GM12878 (cell line): ENCODE data around the gene MMP14. TPM values are rescaled to one million over a fixed set of nuclear protein-coding genes. Genes with fewer than 3 reads are reported as not detected.

Experiments
- CHD4 ChIP-seq: fragments of 200-600 bp; sonication (generic); IDR thresholded peaks from 2 replicates; pipeline ENCODE4 v1.6.1; 2016; ENCODE audit warnings: mild to moderate bottlenecking
- ESRRA ChIP-seq: IDR thresholded peaks from 2 replicates; pipeline ENCODE4 v1.6.1; 2012; ENCODE audit warnings: mild to moderate bottlenecking, low read length, improper control_type of control experiment
- ETV6 ChIP-seq, 2 experiments: fragments of 450-650 bp in 1 of 2; IDR thresholded peaks in 1 of 2; conservative IDR thresholded peaks in 1 of 2; 2 replicates each; pipeline ENCODE4 v1.6.1; 2014; ENCODE audit warnings: antibody characterized with exemption in 1 of 2, borderline replicate concordance in 1 of 2, low read depth in 1 of 2, mild to moderate bottlenecking in 1 of 2, moderate library complexity in 1 of 2
- FOXK2 ChIP-seq: fragments of 450-650 bp; IDR thresholded peaks from 2 replicates; pipeline ENCODE4 v1.6.1; 2017; ENCODE audit warnings: mild to moderate bottlenecking, moderate library complexity
- FOXM1 ChIP-seq: IDR thresholded peaks from 2 replicates; pipeline ENCODE4 v1.6.1; 2012; ENCODE audit warnings: low read depth, mild to moderate bottlenecking, inconsistent platforms, low read length, moderate library complexity
- GABPA ChIP-seq: IDR thresholded peaks from 2 replicates; pipeline ENCODE4 v1.6.1; 2014; ENCODE audit warnings: antibody characterized with exemption, low read depth, mild to moderate bottlenecking, inconsistent platforms
- HDAC6 ChIP-seq: fragments of 200-600 bp; sonication (generic); IDR thresholded peaks from one replicate; pipeline ENCODE4 v1.8.0; 2017; ENCODE audit warnings: antibody characterized with exemption; ENCODE audit not compliant: unreplicated experiment
- JUND ChIP-seq: IDR thresholded peaks from 2 replicates; pipeline ENCODE4 v1.6.1; 2012; ENCODE audit warnings: low read depth, mild to moderate bottlenecking, low read length, improper control_type of control experiment, moderate library complexity
- PML ChIP-seq: IDR thresholded peaks from 2 replicates; pipeline ENCODE4 v1.6.1; 2012; ENCODE audit warnings: low read length, inconsistent platforms
- RUNX3 ChIP-seq: IDR thresholded peaks from 2 replicates; pipeline ENCODE4 v1.6.1; 2012; ENCODE audit warnings: low read length, inconsistent platforms
- SMARCA5 ChIP-seq: fragments of 450-650 bp; IDR thresholded peaks from 2 replicates; pipeline ENCODE4 v1.6.1; 2017; ENCODE audit warnings: mild to moderate bottlenecking
- SMC3 ChIP-seq: IDR thresholded peaks from 2 replicates; pipeline ENCODE4 v1.6.1; 2011; ENCODE audit warnings: low read length, improper control_type of control experiment, borderline replicate concordance
- SRF ChIP-seq, 2 experiments: IDR thresholded peaks; 2 replicates each; pipeline ENCODE4 v1.6.1; 2011; ENCODE audit warnings: low read depth in 2 of 2, low read length in 2 of 2, mild to moderate bottlenecking in 1 of 2, moderate library complexity in 1 of 2
- STAT3 ChIP-seq: IDR thresholded peaks from 2 replicates; pipeline ENCODE4 v1.6.1; 2011; ENCODE audit warnings: low read depth, low read length, improper control_type of control experiment
- ZNF207 ChIP-seq: fragments of 450-650 bp; IDR thresholded peaks from 2 replicates; pipeline ENCODE4 v1.6.1; 2014; ENCODE audit warnings: antibody characterized with exemption, mild to moderate bottlenecking, borderline replicate concordance
- polyA plus RNA-seq, 11 experiments: library from polyadenylated mRNA; depleted of rRNA in 4 of 11; unstranded in 6 of 11; stranded (reverse) in 5 of 11; fragments of >200 nt; fragmentation: Nextera tagmentation in 4 of 11; fragmentation: Illumina TruSeq in 1 of 11; extraction: Ambion mirVana in 4 of 11; extraction: Trizol in 1 of 11; gene quantifications; 1 replicate in 1 of 11; 2 replicates in 10 of 11; pipeline versions ENCODE4 v1.2.1 to v1.2.3, GENCODE V29; 2011 to 2016; ENCODE audit warnings: inconsistent platforms in 2 of 11, missing spikeins in 2 of 11, low read depth in 1 of 11
- total RNA-seq, 4 experiments: library from RNA; depleted of rRNA in 3 of 4; stranded (reverse); fragments of >200 nt in 3 of 4; fragmentation: Illumina TruSeq in 1 of 4; extraction: Trizol in 1 of 4; gene quantifications; 2 replicates each; pipeline versions ENCODE4 v1.2.1 to v1.2.3, GENCODE V29; 2013 to 2021
- TF ChIP-seq, protein P1 (sequence below): fragments of 450-650 bp; formaldehyde crosslinking; IDR thresholded peaks from 2 replicates; pipeline ENCODE4 v1.5.0; 2022; ENCODE audit warnings: mild to moderate bottlenecking, missing genetic modification characterization
- TF ChIP-seq, protein P2 (sequence below): fragments of 450-650 bp; IDR thresholded peaks from 2 replicates; pipeline ENCODE4 v1.6.1; 2017; ENCODE audit warnings: mild to moderate bottlenecking, moderate library complexity
- TF ChIP-seq, protein P3 (sequence below): IDR thresholded peaks from 2 replicates; pipeline ENCODE4 v1.6.1; 2012; ENCODE audit warnings: low read depth, low read length, improper control_type of control experiment
- TF ChIP-seq, protein P4 (sequence below): fragments of 450-650 bp; IDR thresholded peaks from 2 replicates; pipeline ENCODE4 v1.6.1; 2018; ENCODE audit warnings: mild to moderate bottlenecking, low read depth, moderate library complexity; ENCODE audit not compliant: partially characterized antibody

MMP14 gene
- total and polyA plus RNA-seq, 10 of the 15 experiments (the other 5 are each of a cell fraction or from before 2014, with no cell fraction given): 0.31 to 1.9 (median 0.70) TPM; not detected in 2

DNA sequence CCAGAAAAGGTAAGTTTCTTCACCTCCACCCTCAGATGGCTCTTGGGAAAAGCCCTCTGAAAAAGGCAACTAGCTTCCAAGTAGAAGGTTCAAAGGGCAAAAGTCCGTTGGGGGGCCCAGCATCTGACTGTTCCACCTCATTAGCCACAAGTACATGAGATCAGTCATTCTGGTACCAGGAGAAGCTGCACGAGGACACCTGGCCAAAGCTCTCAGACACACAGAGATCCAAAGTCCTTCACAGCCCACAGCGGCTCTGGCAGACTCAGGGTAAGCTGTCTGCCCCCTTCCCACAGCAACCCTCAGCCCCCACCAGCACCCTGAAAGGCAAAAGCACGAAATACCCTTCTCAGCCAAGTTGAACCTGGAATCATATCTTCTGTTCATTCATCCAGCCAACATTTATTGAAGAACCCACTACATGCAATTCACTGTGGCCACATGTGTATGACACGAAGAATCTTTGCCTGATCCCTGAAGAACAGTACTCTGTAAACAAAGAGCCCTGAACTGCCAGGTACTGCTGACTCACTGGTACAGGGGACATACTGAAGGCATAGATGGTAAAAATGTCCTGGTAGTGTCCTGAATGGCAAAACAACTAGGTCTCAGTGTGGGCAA is 40.2 kb upstream of the MMP14 start (continued):
- TF ChIP-seq, protein P1, sequence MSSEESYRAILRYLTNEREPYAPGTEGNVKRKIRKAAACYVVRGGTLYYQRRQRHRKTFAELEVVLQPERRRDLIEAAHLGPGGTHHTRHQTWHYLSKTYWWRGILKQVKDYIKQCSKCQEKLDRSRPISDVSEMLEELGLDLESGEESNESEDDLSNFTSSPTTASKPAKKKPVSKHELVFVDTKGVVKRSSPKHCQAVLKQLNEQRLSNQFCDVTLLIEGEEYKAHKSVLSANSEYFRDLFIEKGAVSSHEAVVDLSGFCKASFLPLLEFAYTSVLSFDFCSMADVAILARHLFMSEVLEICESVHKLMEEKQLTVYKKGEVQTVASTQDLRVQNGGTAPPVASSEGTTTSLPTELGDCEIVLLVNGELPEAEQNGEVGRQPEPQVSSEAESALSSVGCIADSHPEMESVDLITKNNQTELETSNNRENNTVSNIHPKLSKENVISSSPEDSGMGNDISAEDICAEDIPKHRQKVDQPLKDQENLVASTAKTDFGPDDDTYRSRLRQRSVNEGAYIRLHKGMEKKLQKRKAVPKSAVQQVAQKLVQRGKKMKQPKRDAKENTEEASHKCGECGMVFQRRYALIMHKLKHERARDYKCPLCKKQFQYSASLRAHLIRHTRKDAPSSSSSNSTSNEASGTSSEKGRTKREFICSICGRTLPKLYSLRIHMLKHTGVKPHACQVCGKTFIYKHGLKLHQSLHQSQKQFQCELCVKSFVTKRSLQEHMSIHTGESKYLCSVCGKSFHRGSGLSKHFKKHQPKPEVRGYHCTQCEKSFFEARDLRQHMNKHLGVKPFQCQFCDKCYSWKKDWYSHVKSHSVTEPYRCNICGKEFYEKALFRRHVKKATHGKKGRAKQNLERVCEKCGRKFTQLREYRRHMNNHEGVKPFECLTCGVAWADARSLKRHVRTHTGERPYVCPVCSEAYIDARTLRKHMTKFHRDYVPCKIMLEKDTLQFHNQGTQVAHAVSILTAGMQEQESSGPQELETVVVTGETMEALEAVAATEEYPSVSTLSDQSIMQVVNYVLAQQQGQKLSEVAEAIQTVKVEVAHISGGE (CRISPR knock-in tag): no peak
- TF ChIP-seq CHD4 (no peak), JUND (peak; percentile 46; the same call in 1 of the 2 replicates), RUNX3 (peak; percentile 89), HDAC6 (no peak), PML (peak; percentile 51; the same call in 1 of the 2 replicates), ESRRA (no peak), SMC3 (no peak), FOXK2 (no peak), ZNF207 (no peak), FOXM1 (peak; percentile 96), STAT3 (no peak), ETV6 (conservative IDR thresholded peaks at IDR 0.05 in 1 of 2, IDR thresholded peaks at IDR 0.05 in 1 of 2; ENCODE audit: borderline replicate concordance in 1 of 2, low read depth in 1 of 2) (peak in 1 of 2 experiments; percentile 67; a peak in 2 of 4 replicates), SMARCA5 (no peak), SRF (IDR thresholded peaks at IDR 0.05; ENCODE audit: low read depth in 2 of 2, low read length in 2 of 2) (0 out of 4 replicates have a peak, but pooled peaks of 1 of the 2 experiments have one; percentile 16), GABPA (no peak)
- TF ChIP-seq, protein P2, sequence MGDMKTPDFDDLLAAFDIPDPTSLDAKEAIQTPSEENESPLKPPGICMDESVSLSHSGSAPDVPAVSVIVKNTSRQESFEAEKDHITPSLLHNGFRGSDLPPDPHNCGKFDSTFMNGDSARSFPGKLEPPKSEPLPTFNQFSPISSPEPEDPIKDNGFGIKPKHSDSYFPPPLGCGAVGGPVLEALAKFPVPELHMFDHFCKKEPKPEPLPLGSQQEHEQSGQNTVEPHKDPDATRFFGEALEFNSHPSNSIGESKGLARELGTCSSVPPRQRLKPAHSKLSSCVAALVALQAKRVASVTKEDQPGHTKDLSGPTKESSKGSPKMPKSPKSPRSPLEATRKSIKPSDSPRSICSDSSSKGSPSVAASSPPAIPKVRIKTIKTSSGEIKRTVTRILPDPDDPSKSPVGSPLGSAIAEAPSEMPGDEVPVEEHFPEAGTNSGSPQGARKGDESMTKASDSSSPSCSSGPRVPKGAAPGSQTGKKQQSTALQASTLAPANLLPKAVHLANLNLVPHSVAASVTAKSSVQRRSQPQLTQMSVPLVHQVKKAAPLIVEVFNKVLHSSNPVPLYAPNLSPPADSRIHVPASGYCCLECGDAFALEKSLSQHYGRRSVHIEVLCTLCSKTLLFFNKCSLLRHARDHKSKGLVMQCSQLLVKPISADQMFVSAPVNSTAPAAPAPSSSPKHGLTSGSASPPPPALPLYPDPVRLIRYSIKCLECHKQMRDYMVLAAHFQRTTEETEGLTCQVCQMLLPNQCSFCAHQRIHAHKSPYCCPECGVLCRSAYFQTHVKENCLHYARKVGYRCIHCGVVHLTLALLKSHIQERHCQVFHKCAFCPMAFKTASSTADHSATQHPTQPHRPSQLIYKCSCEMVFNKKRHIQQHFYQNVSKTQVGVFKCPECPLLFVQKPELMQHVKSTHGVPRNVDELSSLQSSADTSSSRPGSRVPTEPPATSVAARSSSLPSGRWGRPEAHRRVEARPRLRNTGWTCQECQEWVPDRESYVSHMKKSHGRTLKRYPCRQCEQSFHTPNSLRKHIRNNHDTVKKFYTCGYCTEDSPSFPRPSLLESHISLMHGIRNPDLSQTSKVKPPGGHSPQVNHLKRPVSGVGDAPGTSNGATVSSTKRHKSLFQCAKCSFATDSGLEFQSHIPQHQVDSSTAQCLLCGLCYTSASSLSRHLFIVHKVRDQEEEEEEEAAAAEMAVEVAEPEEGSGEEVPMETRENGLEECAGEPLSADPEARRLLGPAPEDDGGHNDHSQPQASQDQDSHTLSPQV: 0 out of 2 replicates have a peak, but pooled peaks have one; percentile 56
- TF ChIP-seq, protein P3, sequence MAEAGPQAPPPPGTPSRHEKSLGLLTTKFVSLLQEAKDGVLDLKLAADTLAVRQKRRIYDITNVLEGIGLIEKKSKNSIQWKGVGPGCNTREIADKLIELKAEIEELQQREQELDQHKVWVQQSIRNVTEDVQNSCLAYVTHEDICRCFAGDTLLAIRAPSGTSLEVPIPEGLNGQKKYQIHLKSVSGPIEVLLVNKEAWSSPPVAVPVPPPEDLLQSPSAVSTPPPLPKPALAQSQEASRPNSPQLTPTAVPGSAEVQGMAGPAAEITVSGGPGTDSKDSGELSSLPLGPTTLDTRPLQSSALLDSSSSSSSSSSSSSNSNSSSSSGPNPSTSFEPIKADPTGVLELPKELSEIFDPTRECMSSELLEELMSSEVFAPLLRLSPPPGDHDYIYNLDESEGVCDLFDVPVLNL: no peak
- TF ChIP-seq, protein P4, sequence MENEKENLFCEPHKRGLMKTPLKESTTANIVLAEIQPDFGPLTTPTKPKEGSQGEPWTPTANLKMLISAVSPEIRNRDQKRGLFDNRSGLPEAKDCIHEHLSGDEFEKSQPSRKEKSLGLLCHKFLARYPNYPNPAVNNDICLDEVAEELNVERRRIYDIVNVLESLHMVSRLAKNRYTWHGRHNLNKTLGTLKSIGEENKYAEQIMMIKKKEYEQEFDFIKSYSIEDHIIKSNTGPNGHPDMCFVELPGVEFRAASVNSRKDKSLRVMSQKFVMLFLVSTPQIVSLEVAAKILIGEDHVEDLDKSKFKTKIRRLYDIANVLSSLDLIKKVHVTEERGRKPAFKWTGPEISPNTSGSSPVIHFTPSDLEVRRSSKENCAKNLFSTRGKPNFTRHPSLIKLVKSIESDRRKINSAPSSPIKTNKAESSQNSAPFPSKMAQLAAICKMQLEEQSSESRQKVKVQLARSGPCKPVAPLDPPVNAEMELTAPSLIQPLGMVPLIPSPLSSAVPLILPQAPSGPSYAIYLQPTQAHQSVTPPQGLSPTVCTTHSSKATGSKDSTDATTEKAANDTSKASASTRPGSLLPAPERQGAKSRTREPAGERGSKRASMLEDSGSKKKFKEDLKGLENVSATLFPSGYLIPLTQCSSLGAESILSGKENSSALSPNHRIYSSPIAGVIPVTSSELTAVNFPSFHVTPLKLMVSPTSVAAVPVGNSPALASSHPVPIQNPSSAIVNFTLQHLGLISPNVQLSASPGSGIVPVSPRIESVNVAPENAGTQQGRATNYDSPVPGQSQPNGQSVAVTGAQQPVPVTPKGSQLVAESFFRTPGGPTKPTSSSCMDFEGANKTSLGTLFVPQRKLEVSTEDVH: no peak
